Measurements from ENCODE around the gene SLCO1C1. TPM values are rescaled to one million over a fixed set of nuclear protein-coding genes. Genes with fewer than 3 reads are reported as not detected.
A peak's percentile ranks its signal among the peaks of the same experiment; 100 is the strongest.
"Not testable (repeated sequence)": the region's sequence is repeated elsewhere in the genome, so short reads cannot be mapped to it uniquely, and the experiment has no call there.

SLCO1C1 gene
- total RNA-seq, 1 donor from 2014 or later = not detected

- FAIRE-seq (no peak), DNase-seq (ENCODE audit: low read depth) (no peak)
- no peak overlapping the region for H3K4me3 ChIP-seq (ENCODE audit: low read depth, low read length)
- H3K27me3 ChIP-seq (ENCODE audit: control insufficient read depth, insufficient read depth, low read length) = no peaks in the 10 kb centered on the region
- no peaks in the 10 kb centered on the region for H3K36me3 ChIP-seq (ENCODE audit: control insufficient read depth, insufficient read depth, low read length)
- no peak for TF ChIP-seq CTCF (IDR thresholded peaks at IDR 0.05; ENCODE audit: insufficient read depth, low read length, severe bottlenecking)
Observed at GRCh38 chr12:20751046-20751445, 55.9 kb downstream of the SLCO1C1 start.

GRCh38 chr12:20777420-20777819, 82.3 kb downstream of the SLCO1C1 start:
- Histone ChIP-seq H3K4me3 (ENCODE audit: low read depth, low read length) (no peak overlapping the region), H3K36me3 (ENCODE audit: control insufficient read depth, insufficient read depth, low read length) (no peaks in the 10 kb centered on the region), H3K27me3 (ENCODE audit: control insufficient read depth, insufficient read depth, low read length) (no peaks in the 10 kb centered on the region)
- no peak for DNase-seq (ENCODE audit: low read depth)
- FAIRE-seq = no peak
- TF ChIP-seq CTCF (IDR thresholded peaks at IDR 0.05; ENCODE audit: insufficient read depth, low read length, severe bottlenecking) = no peak

GRCh38 chr12:20778969-20779368, 83.8 kb downstream of the SLCO1C1 start:
- no peak for DNase-seq (ENCODE audit: low read depth)
- no peaks in the 10 kb centered on the region for H3K36me3 ChIP-seq (ENCODE audit: control insufficient read depth, insufficient read depth, low read length)
- TF ChIP-seq CTCF (IDR thresholded peaks at IDR 0.05; ENCODE audit: insufficient read depth, low read length, severe bottlenecking) = no peak
- FAIRE-seq = no peak
- no peaks in the 10 kb centered on the region for H3K27me3 ChIP-seq (ENCODE audit: control insufficient read depth, insufficient read depth, low read length)
- no peak overlapping the region for H3K4me3 ChIP-seq (ENCODE audit: low read depth, low read length)

- DNase-seq (ENCODE audit: low read depth); FAIRE-seq; H3K27me3 ChIP-seq (ENCODE audit: control insufficient read depth, insufficient read depth, low read length); H3K36me3 ChIP-seq (ENCODE audit: control insufficient read depth, insufficient read depth, low read length); H3K4me3 ChIP-seq (ENCODE audit: low read depth, low read length): not testable (repeated sequence)
Observed at GRCh38 chr12:20779971-20780370, 84.8 kb downstream of the SLCO1C1 start.

- DNase-seq (ENCODE audit: low read depth); H3K4me3 ChIP-seq (ENCODE audit: low read depth, low read length); H3K36me3 ChIP-seq (ENCODE audit: control insufficient read depth, insufficient read depth, low read length); H3K27me3 ChIP-seq (ENCODE audit: control insufficient read depth, insufficient read depth, low read length); FAIRE-seq: not testable (repeated sequence)
Observed at GRCh38 chr12:20783796-20784357, 88.7 kb downstream of the SLCO1C1 start.

- no peak for FAIRE-seq
- Histone ChIP-seq H3K4me3 (ENCODE audit: low read depth, low read length) (no peak overlapping the region), H3K27me3 (ENCODE audit: control insufficient read depth, insufficient read depth, low read length) (no peaks in the 10 kb centered on the region), H3K36me3 (ENCODE audit: control insufficient read depth, insufficient read depth, low read length) (no peaks in the 10 kb centered on the region)
- TF ChIP-seq CTCF (IDR thresholded peaks at IDR 0.05; ENCODE audit: insufficient read depth, low read length, severe bottlenecking) = no peak
- no peak for DNase-seq (ENCODE audit: low read depth)
Observed at GRCh38 chr12:20792971-20793370, 97.8 kb downstream of the SLCO1C1 start.

- no peak for TF ChIP-seq CTCF (IDR thresholded peaks at IDR 0.05; ENCODE audit: insufficient read depth, low read length, severe bottlenecking)
- Histone ChIP-seq H3K36me3 (ENCODE audit: control insufficient read depth, insufficient read depth, low read length) (no peaks in the 10 kb centered on the region), H3K4me3 (ENCODE audit: low read depth, low read length) (no peak overlapping the region), H3K27me3 (ENCODE audit: control insufficient read depth, insufficient read depth, low read length) (no peaks in the 10 kb centered on the region)
- DNase-seq (ENCODE audit: low read depth) = peak; percentile 17
- FAIRE-seq = no peak
Observed at GRCh38 chr12:20798554-20798953, 103.4 kb downstream of the SLCO1C1 start.
